Nephron progenitor cell (in vitro differentiated cells): ENCODE measurements around the gene OR52E6.

Source experiments
- DNase-seq: peaks from one replicate; pipeline ENCODE4 v3.0.0; 2021
- H3K27ac Mint-ChIP-seq: 2 replicates; pipeline ENCODE4 v1.8.0; 2021; ENCODE audit warnings: mild to moderate bottlenecking, moderate library complexity, mixed read lengths
- H3K27me3 Mint-ChIP-seq: 2 replicates; pipeline ENCODE4 v1.8.0; 2021; ENCODE audit warnings: mild to moderate bottlenecking, low read depth, mixed read lengths; ENCODE audit not compliant: poor library complexity
- H3K36me3 Mint-ChIP-seq: 2 replicates; pipeline ENCODE4 v1.8.0; 2021; ENCODE audit warnings: low read depth, mixed read lengths
- H3K4me1 Mint-ChIP-seq: 2 replicates; pipeline ENCODE4 v1.8.0; 2021; ENCODE audit warnings: mixed read lengths
- H3K4me3 Mint-ChIP-seq: 2 replicates; pipeline ENCODE4 v1.8.0; 2021; ENCODE audit warnings: mild to moderate bottlenecking, moderate library complexity, mixed read lengths
- H3K9me3 Mint-ChIP-seq: 2 replicates; pipeline ENCODE4 v1.8.0; 2021; ENCODE audit warnings: mild to moderate bottlenecking, moderate library complexity, mixed read lengths
- CTCF ChIP-seq: fragments of 200-600 bp; sonication (generic); IDR thresholded peaks from 2 replicates; pipeline ENCODE4 v1.5.0; 2021; ENCODE audit warnings: antibody characterized with exemption

The OR52E6 gene

GRCh38 chr11:5837695-5838094, 4.0 kb downstream of the OR52E6 start:
- DNase-seq = no peak
- Mint-ChIP-seq H3K27me3 (peaks cover 17% of the 10 kb centered on the region), H3K27ac (no peak overlapping the region), H3K4me1 (no peaks in the 10 kb centered on the region), H3K9me3 (no peaks in the 10 kb centered on the region), H3K4me3 (no peak overlapping the region), H3K36me3 (no peaks in the 10 kb centered on the region)
- TF ChIP-seq CTCF = no peak

- H3K4me1 Mint-ChIP-seq = no peaks in the 10 kb centered on the region
- no peak for TF ChIP-seq CTCF
- H3K27ac Mint-ChIP-seq = no peak overlapping the region
Observed at GRCh38 chr11:5833446-5833845, 8.3 kb downstream of the OR52E6 start.

GRCh38 chr11:5831196-5831829, 10.4 kb downstream of the OR52E6 start:
- no peaks in the 10 kb centered on the region for H3K4me1 Mint-ChIP-seq
- H3K27ac Mint-ChIP-seq = no peak overlapping the region
- no peak for TF ChIP-seq CTCF
- peak; percentile 3 for DNase-seq
- no peaks in the 10 kb centered on the region for H3K9me3 Mint-ChIP-seq
- no peaks in the 10 kb centered on the region for H3K36me3 Mint-ChIP-seq
- no peak overlapping the region for H3K4me3 Mint-ChIP-seq
- peaks cover 5% of the 10 kb centered on the region for H3K27me3 Mint-ChIP-seq

More at GRCh38 chr11:5833446-5833845, 8.3 kb downstream of the OR52E6 start:
- no peaks in the 10 kb centered on the region for H3K36me3 Mint-ChIP-seq
- DNase-seq = no peak
- H3K4me3 Mint-ChIP-seq = no peak overlapping the region
- H3K9me3 Mint-ChIP-seq = no peaks in the 10 kb centered on the region
- peaks cover 15% of the 10 kb centered on the region for H3K27me3 Mint-ChIP-seq

GRCh38 chr11:5818245-5818886, 23.3 kb downstream of the OR52E6 start:
- H3K27ac Mint-ChIP-seq = no peak overlapping the region
- no peaks in the 10 kb centered on the region for H3K36me3 Mint-ChIP-seq
- no peaks in the 10 kb centered on the region for H3K9me3 Mint-ChIP-seq
- TF ChIP-seq CTCF = no peak
- no peak overlapping the region for H3K4me3 Mint-ChIP-seq
- peaks cover 7% of the 10 kb centered on the region for H3K27me3 Mint-ChIP-seq
- no peak for DNase-seq
- H3K4me1 Mint-ChIP-seq = no peaks in the 10 kb centered on the region

- TF ChIP-seq CTCF = no peak
- Mint-ChIP-seq H3K9me3 (no peaks in the 10 kb centered on the region), H3K27ac (no peak overlapping the region), H3K4me1 (no peaks in the 10 kb centered on the region), H3K27me3 (peaks cover 7% of the 10 kb centered on the region), H3K36me3 (no peaks in the 10 kb centered on the region), H3K4me3 (no peak overlapping the region)
- no peak for DNase-seq
Observed at GRCh38 chr11:5815534-5815933, 26.2 kb downstream of the OR52E6 start.
